MM.1S (cell line): ENCODE measurements around the gene ACOT4.

Experiments used
- DNase-seq: peaks from one replicate; pipeline ENCODE4 v3.0.0-alpha.2; 2015
- H2AFZ ChIP-seq: fragments of 300-600 bp; sonication (generic); 2 replicates; pipeline ENCODE4 v1.6.0; 2016; ENCODE audit warnings: antibody characterized with exemption, low read length
- H3F3A ChIP-seq: fragments of 300-600 bp; sonication (generic); 2 replicates; pipeline ENCODE4 v1.6.1; 2016; ENCODE audit warnings: mild to moderate bottlenecking, antibody characterized with exemption, low read length, moderate library complexity, mixed read lengths; ENCODE audit not compliant: insufficient read depth
- H3K27ac ChIP-seq: fragments of 300-600 bp; sonication (generic); 2 replicates; pipeline ENCODE4 v1.5.1; 2016; ENCODE audit warnings: mild to moderate bottlenecking, low read length
- H3K27me3 ChIP-seq: fragments of 300-600 bp; sonication (generic); replicated peaks from 2 replicates; pipeline ENCODE4 v1.6.0; 2016; ENCODE audit warnings: low read length; ENCODE audit not compliant: insufficient read depth
- H3K36me3 ChIP-seq: fragments of 300-600 bp; sonication (generic); replicated peaks from 2 replicates; pipeline ENCODE4 v1.6.1; 2016; ENCODE audit warnings: mild to moderate bottlenecking, low read length, mixed read lengths; ENCODE audit not compliant: insufficient read depth
- H3K4me1 ChIP-seq: fragments of 300-600 bp; sonication (generic); 2 replicates; pipeline ENCODE4 v1.6.1; 2016; ENCODE audit warnings: low read length, mixed read lengths
- H3K4me2 ChIP-seq: fragments of 300-600 bp; sonication (generic); 2 replicates; pipeline ENCODE4 v1.6.0; 2016; ENCODE audit warnings: low read depth, low read length
- H3K4me3 ChIP-seq: fragments of 300-600 bp; sonication (generic); 2 replicates; pipeline ENCODE4 v1.5.1; 2016; ENCODE audit warnings: low read length, mixed read lengths
- H3K79me2 ChIP-seq: fragments of 300-600 bp; sonication (generic); 2 replicates; pipeline ENCODE4 v1.6.1; 2016; ENCODE audit warnings: mixed run types, low read length, mixed read lengths
- H3K9ac ChIP-seq: fragments of 300-600 bp; sonication (generic); 2 replicates; pipeline ENCODE4 v1.6.1; 2016; ENCODE audit warnings: low read length, mixed read lengths
- H3K9me2 ChIP-seq: fragments of 300-600 bp; sonication (generic); replicated peaks from 2 replicates; pipeline ENCODE4 v1.6.1; 2016; ENCODE audit warnings: mild to moderate bottlenecking, low read length, mixed read lengths; ENCODE audit not compliant: insufficient read depth
- H3K9me3 ChIP-seq: fragments of 300-600 bp; sonication (generic); replicated peaks from 2 replicates; pipeline ENCODE4 v1.6.1; 2016; ENCODE audit warnings: mild to moderate bottlenecking, low read length, mixed read lengths; ENCODE audit not compliant: insufficient read depth
- H4K20me1 ChIP-seq: fragments of 300-600 bp; sonication (generic); 2 replicates; pipeline ENCODE4 v1.6.1; 2016; ENCODE audit warnings: mild to moderate bottlenecking, low read length, moderate library complexity, mixed read lengths; ENCODE audit not compliant: insufficient read depth
- CTCF ChIP-seq: fragments of 300-600 bp; sonication (generic); IDR thresholded peaks from 2 replicates; pipeline ENCODE4 v1.5.1; 2016; ENCODE audit warnings: antibody characterized with exemption, low read length, mixed read lengths
- EZH2 ChIP-seq: fragments of 300-600 bp; sonication (generic); optimal IDR thresholded peaks from 2 replicates; pipeline ENCODE3; 2017; ENCODE audit warnings: low read depth, mild to moderate bottlenecking, antibody characterized with exemption, low read length, mixed read lengths
- EZH2phosphoT487 ChIP-seq: fragments of 300-600 bp; sonication (generic); IDR thresholded peaks from 2 replicates; pipeline ENCODE4 v1.6.1; 2018; ENCODE audit warnings: antibody characterized with exemption, low read length

The ACOT4 gene

GRCh38 chr14:73637830-73638229 is 46.2 kb downstream of the ACOT4 start:
- Histone ChIP-seq H3K9me3 (no peaks in the 10 kb centered on the region), H3K79me2 (no peaks in the 10 kb centered on the region), H3K4me2 (no peak overlapping the region), H3K4me1 (no peaks in the 10 kb centered on the region), H3K36me3 (no peaks in the 10 kb centered on the region), H3K27ac (no peak overlapping the region), H4K20me1 (no peaks in the 10 kb centered on the region), H3K4me3 (no peak overlapping the region), H3F3A (no peaks in the 10 kb centered on the region), H2AFZ (no peak overlapping the region), H3K27me3 (no peaks in the 10 kb centered on the region), H3K9me2 (no peaks in the 10 kb centered on the region), H3K9ac (no peak overlapping the region)
- no peak for DNase-seq
- TF ChIP-seq EZH2phosphoT487, result no peak
- no peak for TF ChIP-seq EZH2
- TF ChIP-seq CTCF, result no peak

- Histone ChIP-seq H3K36me3 (no peaks in the 10 kb centered on the region), H3K27me3 (no peaks in the 10 kb centered on the region), H3K4me2 (no peak overlapping the region), H3K4me1 (no peaks in the 10 kb centered on the region), H3K79me2 (no peaks in the 10 kb centered on the region), H4K20me1 (no peaks in the 10 kb centered on the region), H2AFZ (no peak overlapping the region), H3F3A (no peaks in the 10 kb centered on the region), H3K9ac (no peak overlapping the region), H3K9me3 (no peaks in the 10 kb centered on the region), H3K9me2 (no peaks in the 10 kb centered on the region), H3K4me3 (no peak overlapping the region), H3K27ac (no peak overlapping the region)
- TF ChIP-seq EZH2phosphoT487, result no peak
- TF ChIP-seq CTCF, result no peak
- TF ChIP-seq EZH2, result no peak
- no peak for DNase-seq
These were observed 49.2 kb downstream of the ACOT4 start for GRCh38 chr14:73640796-73641365.

GRCh38 chr14:73644531-73645247 is 53.0 kb downstream of the ACOT4 start, which contains the start of gene DNAL1:
Gene DNAL1, plus strand, starts transcription at chr14:73644986. Its CDS starts 54 bp downstream, at chr14:73645040.
- Histone ChIP-seq H3K9me3 (no peaks in the 10 kb centered on the region), H3K79me2 (no peaks in the 10 kb centered on the region), H3K27ac (no peak within 1 kb of the TSS), H3K9me2 (no peaks in the 10 kb centered on the region), H3K36me3 (no peaks in the 10 kb centered on the region), H3K4me3 (peak within 1 kb of the TSS; percentile 72), H3K9ac (peak within 1 kb of the TSS; percentile 47; the same call in 1 of the 2 replicates), H3K27me3 (no peaks in the 10 kb centered on the region), H3K4me1 (no peaks in the 10 kb centered on the region), H3F3A (no peaks in the 10 kb centered on the region), H3K4me2 (peak within 1 kb of the TSS; percentile 65), H4K20me1 (no peaks in the 10 kb centered on the region), H2AFZ (peak within 1 kb of the TSS; percentile 80)
- peak; percentile 81 for DNase-seq
- TF ChIP-seq EZH2phosphoT487, result no peak
- TF ChIP-seq CTCF, result no peak
- no peak for TF ChIP-seq EZH2
